Measurements from ENCODE around the gene GIGYF1.

- TF ChIP-seq POLR2A (IDR thresholded peaks at IDR 0.05; ENCODE audit: low read length) (no peak), GATA1 (IDR thresholded peaks at IDR 0.05; ENCODE audit: low read depth, low read length) (no peak)
These were observed 5.0 kb upstream of the GIGYF1 start for GRCh38 chr7:100699018-100699417.
